ENCODE measurements around the gene IFITM2.

IFITM2 gene

DNA sequence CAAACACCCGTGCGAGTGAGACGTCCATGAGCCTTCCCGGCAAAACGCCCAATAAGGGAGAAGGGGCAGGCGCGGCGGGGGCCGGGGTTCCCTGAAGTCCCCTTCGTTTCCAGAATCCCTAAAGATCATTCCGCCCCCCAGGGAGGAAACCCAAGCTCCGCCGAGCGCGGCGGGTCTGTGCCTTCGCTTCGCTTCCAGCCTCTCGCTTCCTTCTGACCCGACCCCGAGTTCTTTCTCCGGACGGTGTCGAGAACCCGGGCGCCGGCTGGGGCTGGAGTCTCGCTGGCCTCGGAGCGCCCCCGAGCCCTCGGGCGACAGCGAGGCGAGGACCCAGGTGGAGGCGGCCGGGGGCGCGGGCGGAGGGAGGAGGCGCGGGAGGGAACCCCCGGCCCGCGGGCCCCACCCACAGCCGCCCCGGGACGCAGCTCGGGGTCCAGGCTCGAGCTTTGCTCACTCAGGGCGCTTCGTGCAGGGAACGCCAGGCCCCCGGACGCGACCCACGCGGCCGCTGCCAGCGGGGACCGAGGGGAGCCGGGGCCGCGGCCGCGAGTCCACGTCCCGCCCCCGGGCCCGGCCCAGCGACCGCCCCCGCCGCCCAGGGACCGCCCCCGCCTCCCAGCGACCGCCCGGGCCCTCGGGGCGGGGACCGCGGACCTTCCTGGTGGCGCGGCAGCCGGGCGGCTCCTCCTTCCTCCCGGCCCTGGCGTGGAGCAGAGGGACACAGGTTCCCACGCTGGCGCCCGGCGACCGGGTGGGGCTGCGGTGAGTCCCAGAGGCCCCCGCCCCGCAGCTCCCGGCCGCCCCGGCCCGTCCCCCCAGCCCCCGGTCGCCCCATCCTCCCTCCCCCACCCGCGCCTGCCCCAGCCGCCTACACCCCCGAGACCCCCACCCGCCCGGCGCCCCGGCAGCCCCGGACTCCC, 18.9 kb upstream of the IFITM2 start, which contains the start of gene PGGHG:
PGGHG (plus strand) TSS at position 649 of the 920 bp plus-strand sequence. CDS start 691 bp downstream, outside the sequence.
- Histone ChIP-seq H3K79me2 (ENCODE audit: low read length) (no peaks in the 10 kb centered on the region), H3K9me2 (replicated peaks; ENCODE audit: insufficient read depth, low read length) (no peaks in the 10 kb centered on the region), H3K4me2 (ENCODE audit: low read depth, low read length) (peak within 1 kb of the TSS; percentile 99), H3K9me3 (replicated peaks; ENCODE audit: insufficient read depth, low read length) (no peaks in the 10 kb centered on the region), H2AFZ (ENCODE audit: low read length) (peak within 1 kb of the TSS; percentile 94), H3K4me3 (ENCODE audit: low read length) (peak within 1 kb of the TSS; percentile 74), H3K27ac (ENCODE audit: low read length) (no peak within 1 kb of the TSS), H3F3A (ENCODE audit: insufficient read depth, low read length) (no peaks in the 10 kb centered on the region), H3K27me3 (replicated peaks; ENCODE audit: insufficient read depth, low read length) (peaks cover 17% of the 10 kb centered on the region), H4K20me1 (ENCODE audit: insufficient read depth, low read length) (no peaks in the 10 kb centered on the region), H3K4me1 (ENCODE audit: low read length) (no peaks in the 10 kb centered on the region), H3K9ac (ENCODE audit: low read length) (peak within 1 kb of the TSS; percentile 53; the same call in 1 of the 2 replicates), H3K36me3 (replicated peaks; ENCODE audit: insufficient read depth, low read length) (no peaks in the 10 kb centered on the region)
- TF ChIP-seq CTCF (IDR thresholded peaks at IDR 0.05; ENCODE audit: low read length) (no peak), EZH2 (optimal IDR thresholded peaks at IDR 0.05; ENCODE audit: low read depth, low read length) (no peak), EZH2phosphoT487 (IDR thresholded peaks at IDR 0.05; ENCODE audit: low read length) (no peak)
- peak; percentile 49 for DNase-seq

DNA sequence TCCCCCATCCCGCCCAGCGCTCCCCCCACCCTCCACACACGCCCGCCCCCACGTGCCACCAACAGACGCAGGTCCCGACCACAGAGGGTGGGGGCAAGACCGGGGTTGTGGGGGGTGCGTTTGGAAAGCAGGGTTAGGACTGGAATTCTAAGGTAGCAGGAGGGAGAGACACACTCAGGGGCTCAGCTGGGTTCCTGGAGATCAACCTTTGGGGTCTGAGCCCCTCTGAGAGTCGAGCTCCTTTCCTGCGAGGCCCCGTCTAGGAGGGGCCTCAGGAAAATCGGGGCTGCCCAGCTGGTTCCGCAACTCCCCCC, 18.3 kb upstream of the IFITM2 start:
- H3K36me3 ChIP-seq (replicated peaks; ENCODE audit: insufficient read depth, low read length), result no peaks in the 10 kb centered on the region
- H3K4me1 ChIP-seq (ENCODE audit: low read length), result no peaks in the 10 kb centered on the region
- TF ChIP-seq EZH2phosphoT487 (IDR thresholded peaks at IDR 0.05; ENCODE audit: low read length), result no peak
- TF ChIP-seq EZH2 (optimal IDR thresholded peaks at IDR 0.05; ENCODE audit: low read depth, low read length), result no peak
- TF ChIP-seq CTCF (IDR thresholded peaks at IDR 0.05; ENCODE audit: low read length), result no peak
- H4K20me1 ChIP-seq (ENCODE audit: insufficient read depth, low read length), result no peaks in the 10 kb centered on the region
- no peak overlapping the region for H2AFZ ChIP-seq (ENCODE audit: low read length)
- peak overlapping the region; percentile 59 for H3K4me2 ChIP-seq (ENCODE audit: low read depth, low read length)
- H3K79me2 ChIP-seq (ENCODE audit: low read length), result no peaks in the 10 kb centered on the region
- H3K27ac ChIP-seq (ENCODE audit: low read length), result no peak overlapping the region
- peaks cover 14% of the 10 kb centered on the region for H3K27me3 ChIP-seq (replicated peaks; ENCODE audit: insufficient read depth, low read length)
- no peaks in the 10 kb centered on the region for H3F3A ChIP-seq (ENCODE audit: insufficient read depth, low read length)
- DNase-seq, result no peak
- peak overlapping the region; percentile 43; the same call in 1 of the 2 replicates for H3K4me3 ChIP-seq (ENCODE audit: low read length)
- no peak overlapping the region for H3K9ac ChIP-seq (ENCODE audit: low read length)
- no peaks in the 10 kb centered on the region for H3K9me3 ChIP-seq (replicated peaks; ENCODE audit: insufficient read depth, low read length)
- no peaks in the 10 kb centered on the region for H3K9me2 ChIP-seq (replicated peaks; ENCODE audit: insufficient read depth, low read length)

GRCh38 chr11:289712-290620, 17.6 kb upstream of the IFITM2 start:
- TF ChIP-seq CTCF (IDR thresholded peaks at IDR 0.05; ENCODE audit: low read length) (no peak), EZH2phosphoT487 (IDR thresholded peaks at IDR 0.05; ENCODE audit: low read length) (no peak), EZH2 (optimal IDR thresholded peaks at IDR 0.05; ENCODE audit: low read depth, low read length) (no peak)
- no peaks in the 10 kb centered on the region for H3K9me3 ChIP-seq (replicated peaks; ENCODE audit: insufficient read depth, low read length)
- no peaks in the 10 kb centered on the region for H4K20me1 ChIP-seq (ENCODE audit: insufficient read depth, low read length)
- no peak overlapping the region for H2AFZ ChIP-seq (ENCODE audit: low read length)
- H3K4me1 ChIP-seq (ENCODE audit: low read length), result no peaks in the 10 kb centered on the region
- peaks cover 14% of the 10 kb centered on the region for H3K27me3 ChIP-seq (replicated peaks; ENCODE audit: insufficient read depth, low read length)
- H3F3A ChIP-seq (ENCODE audit: insufficient read depth, low read length), result no peaks in the 10 kb centered on the region
- no peak overlapping the region for H3K27ac ChIP-seq (ENCODE audit: low read length)
- DNase-seq, result no peak
- H3K36me3 ChIP-seq (replicated peaks; ENCODE audit: insufficient read depth, low read length), result no peaks in the 10 kb centered on the region
- H3K4me2 ChIP-seq (ENCODE audit: low read depth, low read length), result peak overlapping the region; percentile 59; the same call in 1 of the 2 replicates
- no peak overlapping the region for H3K9ac ChIP-seq (ENCODE audit: low read length)
- H3K4me3 ChIP-seq (ENCODE audit: low read length), result peak overlapping the region; percentile 43; the same call in 1 of the 2 replicates
- no peaks in the 10 kb centered on the region for H3K9me2 ChIP-seq (replicated peaks; ENCODE audit: insufficient read depth, low read length)
- no peaks in the 10 kb centered on the region for H3K79me2 ChIP-seq (ENCODE audit: low read length)

All from MM.1S (cell line).